ENCODE results near the gene PRKCH. TPM values are rescaled to one million over a fixed set of nuclear protein-coding genes. Genes with fewer than 3 reads are reported as not detected.

The PRKCH gene
- total RNA-seq, 1 experiment from 2014 or later: 12.4 TPM

GRCh38 chr14:61510736-61511557, 189.6 kb downstream of the PRKCH start:
- intact Hi-C loops (cut with micrococcal nuclease): no loop called here
- no peak for DNase-seq (ENCODE audit: unreplicated experiment)
- Mint-ChIP-seq H3K36me3 (ENCODE audit: insufficient read depth, unreplicated experiment) (no peaks in the 10 kb centered on the region), H3K4me3 (ENCODE audit: unreplicated experiment) (no peak overlapping the region), H3K9me3 (ENCODE audit: unreplicated experiment) (no peaks in the 10 kb centered on the region), H3K4me1 (ENCODE audit: insufficient read depth, unreplicated experiment) (peaks cover 19% of the 10 kb centered on the region), H3K27ac (ENCODE audit: low read depth, unreplicated experiment) (no peak overlapping the region), H3K27me3 (ENCODE audit: insufficient read depth, unreplicated experiment) (no peaks in the 10 kb centered on the region)
- no peak for TF ChIP-seq CTCF (IDR thresholded peaks at IDR 0.05; ENCODE audit: unreplicated experiment)
- no TSS peak for BruUV-seq (replicated peaks)
- CTCF ChIA-PET: interaction anchor here (0.6 to 1.1 kb wide), 4 partner anchors 17 to 121 kb away, joined by 3 to 4 read pairs (median 4); no protein-coding TSS in a partner anchor
- POLR2A ChIA-PET: interaction anchor here (0.7 to 5.8 kb wide), 14 partner anchors 8 to 251 kb away, joined by 3 to 108 read pairs (median 16); partner anchors contain the start of gene SNAPC1

GRCh38 chr14:61511558-61511948, 190.2 kb downstream of the PRKCH start:
- POLR2A ChIA-PET: interaction anchor here (0.7 to 5.8 kb wide), 19 partner anchors 9 to 250 kb away, joined by 3 to 108 read pairs (median 8); partner anchors contain the start of gene SNAPC1
- Mint-ChIP-seq H3K9me3 (ENCODE audit: unreplicated experiment) (no peaks in the 10 kb centered on the region), H3K27me3 (ENCODE audit: insufficient read depth, unreplicated experiment) (no peaks in the 10 kb centered on the region), H3K4me1 (ENCODE audit: insufficient read depth, unreplicated experiment) (peaks cover 19% of the 10 kb centered on the region), H3K27ac (ENCODE audit: low read depth, unreplicated experiment) (peak overlapping the region; percentile 61), H3K36me3 (ENCODE audit: insufficient read depth, unreplicated experiment) (no peaks in the 10 kb centered on the region), H3K4me3 (ENCODE audit: unreplicated experiment) (no peak overlapping the region)
- intact Hi-C loops (cut with micrococcal nuclease): no loop called here
- no peak for TF ChIP-seq CTCF (IDR thresholded peaks at IDR 0.05; ENCODE audit: unreplicated experiment)
- peak; percentile 70 for DNase-seq (ENCODE audit: unreplicated experiment)
- BruUV-seq (replicated peaks): no TSS peak
- CTCF ChIA-PET: interaction anchor here (0.6 to 1.3 kb wide), 6 partner anchors 8 to 226 kb away, joined by 3 to 8 read pairs (median 4); no protein-coding TSS in a partner anchor

- no peaks in the 10 kb centered on the region for H3K9me3 Mint-ChIP-seq (ENCODE audit: unreplicated experiment)
- H3K27ac Mint-ChIP-seq (ENCODE audit: low read depth, unreplicated experiment): peak overlapping the region; percentile 61
- H3K4me3 Mint-ChIP-seq (ENCODE audit: unreplicated experiment): peak overlapping the region; percentile 38
- ChIA-PET CTCF (interaction anchor here (0.6 to 1.5 kb wide), 9 partner anchors 9 to 227 kb away, joined by 3 to 8 read pairs (median 4); no protein-coding TSS in a partner anchor), POLR2A (interaction anchor here (0.7 to 5.8 kb wide), 27 partner anchors 10 to 250 kb away, joined by 3 to 108 read pairs (median 6); partner anchors contain the start of genes HIF1A and SNAPC1)
- intact Hi-C loops (cut with micrococcal nuclease): no loop called here
- DNase-seq (ENCODE audit: unreplicated experiment): peak; percentile 83
- no peak for TF ChIP-seq CTCF (IDR thresholded peaks at IDR 0.05; ENCODE audit: unreplicated experiment)
- no peaks in the 10 kb centered on the region for H3K36me3 Mint-ChIP-seq (ENCODE audit: insufficient read depth, unreplicated experiment)
- H3K4me1 Mint-ChIP-seq (ENCODE audit: insufficient read depth, unreplicated experiment): peaks cover 19% of the 10 kb centered on the region
- TSS peak; percentile 63 for BruUV-seq (replicated peaks)
- H3K27me3 Mint-ChIP-seq (ENCODE audit: insufficient read depth, unreplicated experiment): no peaks in the 10 kb centered on the region
Observed at GRCh38 chr14:61512026-61512834, 190.9 kb downstream of the PRKCH start.

All from MCF 10A (cell line).